PC-3 (cell line): ENCODE results near the gene GPRC5D. TPM values are rescaled to one million over a fixed set of nuclear protein-coding genes. Genes with fewer than 3 reads are reported as not detected.
A peak's percentile ranks its signal among the peaks of the same experiment; 100 is the strongest.

Experiments used
- ATAC-seq: fragments of 200-7000 bp; cut with Tn5 transposase; 2 replicates; pipeline ENCODE4 v1.9.1; 2020; ENCODE audit warnings: mild to moderate bottlenecking, moderate library complexity
- BruUV-seq: library from RNA; stranded (reverse); fragments of 400-500 nt; replicated peaks from 2 replicates; lab custom pipeline; 2021; lab: Mats Ljungman, UMichigan
- CTCF ChIA-PET: fragments of 300-600 bp; sonication (Branson Sonifier 250); formaldehyde crosslinking; loops from one replicate; lab custom pipeline; 2022; ENCODE audit warnings: antibody characterized with exemption; lab: Charles Lee
- POLR2A ChIA-PET: fragments of 300-600 bp; sonication (Branson Sonifier 250); formaldehyde crosslinking; loops from one replicate; lab custom pipeline; 2022; ENCODE audit warnings: antibody characterized with exemption; ENCODE audit not compliant: unreplicated experiment; lab: Charles Lee
- DNase-seq: peaks from one replicate; pipeline ENCODE4 v3.0.0-alpha.2; 2015
- H2AFZ ChIP-seq: fragments of 300-600 bp; sonication (generic); 2 replicates; pipeline ENCODE4 v1.6.0; 2016; ENCODE audit warnings: antibody characterized with exemption, low read length
- H3F3A ChIP-seq: fragments of 300-600 bp; sonication (generic); one replicate; pipeline ENCODE4 v1.6.0; 2017; ENCODE audit warnings: antibody characterized with exemption, low read length, control low read depth, mild to moderate bottlenecking; ENCODE audit not compliant: unreplicated experiment
- H3K27ac ChIP-seq: fragments of 300-600 bp; sonication (generic); 2 replicates; pipeline ENCODE4 v1.5.1; 2016; ENCODE audit warnings: mild to moderate bottlenecking, low read length
- H3K27me3 ChIP-seq: fragments of 300-600 bp; sonication (generic); 2 replicates; pipeline ENCODE4 v1.6.1; 2016; ENCODE audit warnings: low read length, mixed read lengths
- H3K36me3 ChIP-seq: fragments of 300-600 bp; sonication (generic); 2 replicates; pipeline ENCODE4 v1.6.1; 2016; ENCODE audit warnings: low read depth, mixed run types, low read length, mixed read lengths
- H3K4me1 ChIP-seq: fragments of 300-600 bp; sonication (generic); 2 replicates; pipeline ENCODE4 v1.5.1; 2016; ENCODE audit warnings: low read length; ENCODE audit not compliant: insufficient read depth
- H3K4me2 ChIP-seq: fragments of 300-600 bp; sonication (generic); 2 replicates; pipeline ENCODE4 v1.6.0; 2016; ENCODE audit warnings: low read length
- H3K4me3 ChIP-seq: fragments of 300-600 bp; sonication (generic); 2 replicates; pipeline ENCODE4 v1.5.1; 2016; ENCODE audit warnings: mild to moderate bottlenecking, low read length, mixed read lengths
- H3K79me2 ChIP-seq: fragments of 300-600 bp; sonication (generic); 2 replicates; pipeline ENCODE4 v1.6.1; 2017; ENCODE audit warnings: low read length, mixed read lengths
- H3K9ac ChIP-seq: fragments of 300-600 bp; sonication (generic); 2 replicates; pipeline ENCODE4 v1.6.0; 2016; ENCODE audit warnings: mild to moderate bottlenecking, low read length
- H3K9me2 ChIP-seq: fragments of 300-600 bp; sonication (generic); replicated peaks from 2 replicates; pipeline ENCODE4 v1.6.1; 2016; ENCODE audit warnings: mixed run types, low read length, mixed read lengths
- H3K9me3 ChIP-seq: fragments of 300-600 bp; sonication (generic); 2 replicates; pipeline ENCODE4 v1.6.1; 2016; ENCODE audit warnings: low read length, mixed read lengths
- H4K20me1 ChIP-seq: fragments of 300-600 bp; sonication (generic); 2 replicates; pipeline ENCODE4 v1.6.1; 2016; ENCODE audit warnings: low read length, mixed read lengths
- EZH2 ChIP-seq: fragments of 300-600 bp; sonication (generic); IDR thresholded peaks from one replicate; pipeline ENCODE4 v1.6.1; 2017; ENCODE audit warnings: antibody characterized with exemption, mild to moderate bottlenecking, low read length; ENCODE audit not compliant: unreplicated experiment
- EZH2phosphoT487 ChIP-seq: fragments of 300-600 bp; sonication (generic); IDR thresholded peaks from 2 replicates; pipeline ENCODE4 v1.6.1; 2018; ENCODE audit warnings: mild to moderate bottlenecking, antibody characterized with exemption, low read length, borderline replicate concordance
- intact Hi-C: fragments of 100-400 bp; cut with micrococcal nuclease; formaldehyde crosslinking; loops from 2 replicates; pipeline ENCODE4 v1.9.0; 2023
- total RNA-seq: library from RNA; depleted of rRNA; stranded (reverse); fragments of >200 nt; gene quantifications from 2 replicates; pipeline ENCODE4 v1.2.3, GENCODE V29; 2014
- TF ChIP-seq, protein P1 (sequence below): fragments of 300-600 bp; sonication (generic); conservative IDR thresholded peaks from 2 replicates; pipeline ENCODE4 v1.5.1; 2017; ENCODE audit warnings: antibody characterized with exemption, low read depth, mild to moderate bottlenecking, low read length

The GPRC5D gene
- total RNA-seq, 1 experiment from 2014 or later: not detected

DNA sequence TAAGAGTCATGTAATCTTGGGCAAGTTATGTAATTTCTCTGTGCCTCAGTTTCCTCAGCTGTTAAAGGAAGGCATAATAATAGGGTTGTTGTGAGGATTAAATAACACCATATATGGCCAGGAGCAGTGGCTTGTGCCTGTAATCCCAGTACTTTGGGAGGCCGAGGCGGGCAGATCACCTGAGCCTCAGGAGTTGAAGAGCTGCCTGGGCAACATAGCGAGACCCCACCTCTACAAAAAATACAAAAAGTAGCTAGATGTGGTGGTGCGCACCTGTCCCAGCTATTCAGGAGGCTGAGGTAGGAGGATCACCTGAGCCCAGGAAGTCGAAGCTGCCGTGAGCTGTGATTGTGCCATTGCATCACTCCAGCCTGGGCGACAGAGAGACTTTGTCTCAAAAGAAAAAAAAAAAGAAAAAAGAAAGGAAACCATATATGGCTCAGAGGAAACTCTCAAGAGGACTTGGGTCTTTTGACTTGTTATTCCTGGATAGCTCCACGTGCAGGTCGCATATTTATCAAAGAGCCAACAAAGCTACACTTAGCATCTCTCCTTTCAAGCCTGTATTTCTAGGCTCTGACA is 53.7 kb downstream of the GPRC5D start:
- TF ChIP-seq, protein P1, sequence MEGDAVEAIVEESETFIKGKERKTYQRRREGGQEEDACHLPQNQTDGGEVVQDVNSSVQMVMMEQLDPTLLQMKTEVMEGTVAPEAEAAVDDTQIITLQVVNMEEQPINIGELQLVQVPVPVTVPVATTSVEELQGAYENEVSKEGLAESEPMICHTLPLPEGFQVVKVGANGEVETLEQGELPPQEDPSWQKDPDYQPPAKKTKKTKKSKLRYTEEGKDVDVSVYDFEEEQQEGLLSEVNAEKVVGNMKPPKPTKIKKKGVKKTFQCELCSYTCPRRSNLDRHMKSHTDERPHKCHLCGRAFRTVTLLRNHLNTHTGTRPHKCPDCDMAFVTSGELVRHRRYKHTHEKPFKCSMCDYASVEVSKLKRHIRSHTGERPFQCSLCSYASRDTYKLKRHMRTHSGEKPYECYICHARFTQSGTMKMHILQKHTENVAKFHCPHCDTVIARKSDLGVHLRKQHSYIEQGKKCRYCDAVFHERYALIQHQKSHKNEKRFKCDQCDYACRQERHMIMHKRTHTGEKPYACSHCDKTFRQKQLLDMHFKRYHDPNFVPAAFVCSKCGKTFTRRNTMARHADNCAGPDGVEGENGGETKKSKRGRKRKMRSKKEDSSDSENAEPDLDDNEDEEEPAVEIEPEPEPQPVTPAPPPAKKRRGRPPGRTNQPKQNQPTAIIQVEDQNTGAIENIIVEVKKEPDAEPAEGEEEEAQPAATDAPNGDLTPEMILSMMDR: no peak
- no peak for TF ChIP-seq EZH2
- no peak for TF ChIP-seq EZH2phosphoT487
- Histone ChIP-seq H3F3A (peaks cover 27% of the 10 kb centered on the region), H3K79me2 (peaks cover 100% of the 10 kb centered on the region), H2AFZ (no peak overlapping the region), H4K20me1 (peaks cover 81% of the 10 kb centered on the region), H3K9me2 (no peaks in the 10 kb centered on the region), H3K9me3 (no peaks in the 10 kb centered on the region), H3K36me3 (peaks cover 44% of the 10 kb centered on the region), H3K27me3 (no peaks in the 10 kb centered on the region), H3K4me2 (peak overlapping the region; percentile 61), H3K4me1 (peaks cover 79% of the 10 kb centered on the region), H3K27ac (peak overlapping the region; percentile 83; the same call in 1 of the 2 replicates), H3K4me3 (peak overlapping the region; percentile 41; the same call in 1 of the 2 replicates), H3K9ac (no peak overlapping the region)
- no TSS peak for BruUV-seq
- ChIA-PET CTCF (no interaction called here), POLR2A (no interaction called here)
- ATAC-seq: no peak
- intact Hi-C loops: loop anchor here (5.0 kb wide), 1 partner anchor 176 kb away; no protein-coding TSS in a partner anchor
- DNase-seq: no peak

DNA sequence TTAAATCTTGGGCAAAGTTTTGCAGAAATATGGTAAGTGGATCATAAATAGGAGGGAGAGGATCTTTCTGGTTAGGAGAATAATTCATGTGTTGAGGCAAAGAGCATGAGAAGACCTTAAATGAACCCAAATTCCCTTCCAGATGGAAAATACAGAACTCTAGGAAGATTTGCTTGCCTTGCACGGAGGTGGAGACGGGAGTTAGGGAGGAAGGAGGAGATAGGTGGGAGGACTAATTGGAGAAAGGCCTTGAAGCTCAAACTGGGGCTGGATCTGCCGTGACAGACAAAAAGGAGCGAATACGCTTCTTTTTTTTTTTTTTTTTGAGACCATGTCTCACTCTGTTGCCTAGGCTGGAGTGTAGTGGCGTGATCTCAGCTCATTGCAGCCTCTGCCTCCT is 54.7 kb downstream of the GPRC5D start:
- no TSS peak for BruUV-seq
- intact Hi-C loops: loop anchor here (5.0 kb wide), 1 partner anchor 175 kb away; no protein-coding TSS in a partner anchor
- H3F3A ChIP-seq: peaks cover 26% of the 10 kb centered on the region
- H3K9ac ChIP-seq: no peak overlapping the region
- CTCF ChIA-PET: no interaction called here
- peaks cover 100% of the 10 kb centered on the region for H3K79me2 ChIP-seq
- H3K4me1 ChIP-seq: peaks cover 75% of the 10 kb centered on the region
- H4K20me1 ChIP-seq: peaks cover 83% of the 10 kb centered on the region
- POLR2A ChIA-PET: interaction anchor here (0.7 kb wide), 1 partner anchor 282 kb away, joined by 19 read pairs; no protein-coding TSS in a partner anchor
- no peak for DNase-seq
- peak overlapping the region; percentile 45; the same call in 1 of the 2 replicates for H3K27ac ChIP-seq
- H3K9me2 ChIP-seq: no peaks in the 10 kb centered on the region
- H3K36me3 ChIP-seq: peaks cover 49% of the 10 kb centered on the region
- H2AFZ ChIP-seq: no peak overlapping the region
- peak overlapping the region; percentile 61 for H3K4me2 ChIP-seq
- ATAC-seq: no peak
- H3K27me3 ChIP-seq: no peaks in the 10 kb centered on the region
- no peak for TF ChIP-seq EZH2
- no peak for TF ChIP-seq EZH2phosphoT487
- no peaks in the 10 kb centered on the region for H3K9me3 ChIP-seq
- no peak overlapping the region for H3K4me3 ChIP-seq

DNA sequence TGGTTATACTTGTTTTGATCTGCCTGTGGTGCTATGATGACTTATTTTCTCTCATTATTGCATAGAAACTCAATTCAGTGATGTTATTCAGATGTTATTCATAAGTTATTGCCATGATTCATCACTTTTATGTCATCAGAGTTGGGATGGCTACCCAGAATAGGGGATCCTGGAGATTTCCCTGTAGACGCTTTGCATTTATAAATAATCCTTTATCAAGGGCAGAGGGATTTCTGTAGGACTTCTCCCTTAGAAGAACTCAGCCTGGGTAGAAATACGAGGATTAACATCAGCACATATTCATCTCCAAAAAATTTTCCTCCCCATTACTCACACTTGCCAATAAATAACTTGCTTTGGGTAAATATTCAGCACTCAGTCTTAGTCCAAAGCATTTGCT is 55.7 kb downstream of the GPRC5D start:
- H4K20me1 ChIP-seq: peaks cover 85% of the 10 kb centered on the region
- peaks cover 48% of the 10 kb centered on the region for H3K36me3 ChIP-seq
- H3K79me2 ChIP-seq: peaks cover 100% of the 10 kb centered on the region
- no peaks in the 10 kb centered on the region for H3K9me3 ChIP-seq
- POLR2A ChIA-PET: interaction anchor here (0.6 to 0.7 kb wide), 3 partner anchors 19 to 639 kb away, joined by 5 to 22 read pairs (median 6); no protein-coding TSS in a partner anchor
- H3K4me1 ChIP-seq: peaks cover 64% of the 10 kb centered on the region
- peak; percentile 21 for ATAC-seq
- peaks cover 20% of the 10 kb centered on the region for H3F3A ChIP-seq
- BruUV-seq: no TSS peak
- no peak for TF ChIP-seq EZH2phosphoT487
- TF ChIP-seq EZH2: no peak
- TF ChIP-seq, protein P1: no peak
- H3K9me2 ChIP-seq: no peaks in the 10 kb centered on the region
- CTCF ChIA-PET: interaction anchor here (0.6 kb wide), 1 partner anchor 288 kb away, joined by 8 read pairs; no protein-coding TSS in a partner anchor
- no peak overlapping the region for H3K9ac ChIP-seq
- no peaks in the 10 kb centered on the region for H3K27me3 ChIP-seq
- intact Hi-C loops: loop anchor here (5.0 kb wide), 1 partner anchor 174 kb away; no protein-coding TSS in a partner anchor
- DNase-seq: peak; percentile 74
- H3K27ac ChIP-seq: peak overlapping the region; percentile 45
- peak overlapping the region; percentile 58 for H3K4me3 ChIP-seq
- H3K4me2 ChIP-seq: peak overlapping the region; percentile 61
- no peak overlapping the region for H2AFZ ChIP-seq
